Astrocyte (in vitro differentiated cells and primary cell): Measurements from ENCODE around the gene UBE4A. TPM values are rescaled to one million over a fixed set of nuclear protein-coding genes. Genes with fewer than 3 reads are reported as not detected.

Experiments used
- DNase-seq: peaks from one replicate; pipeline ENCODE4 v3.0.0-alpha.2; 2010; ENCODE audit warnings: low read depth
- FAIRE-seq: peaks from 2 replicates; lab custom pipeline; 2011; peaks lifted over from hg19 to GRCh38; lab: Jason Lieb, UNC
- H2AFZ ChIP-seq: 2 replicates; pipeline ENCODE4 v1.6.0; 2012; ENCODE audit warnings: low read depth, low read length, inconsistent platforms
- H3K27ac ChIP-seq: 2 replicates; pipeline ENCODE4 v1.5.1; 2011; ENCODE audit warnings: low read depth, low read length, inconsistent platforms
- H3K27me3 ChIP-seq: 2 replicates; pipeline ENCODE4 v1.6.0; 2011; ENCODE audit warnings: low read length, inconsistent platforms; ENCODE audit not compliant: insufficient read depth
- H3K36me3 ChIP-seq: 2 replicates; pipeline ENCODE4 v1.5.1; 2011; ENCODE audit warnings: low read length, inconsistent platforms; ENCODE audit not compliant: insufficient read depth
- H3K4me1 ChIP-seq: 2 replicates; pipeline ENCODE4 v1.5.1; 2011; ENCODE audit warnings: low read length, inconsistent platforms; ENCODE audit not compliant: insufficient read depth
- H3K4me2 ChIP-seq: 2 replicates; pipeline ENCODE4 v1.6.0; 2012; ENCODE audit warnings: low read length, inconsistent platforms
- H3K4me3 ChIP-seq: 2 replicates; pipeline ENCODE4 v1.5.1; 2011; ENCODE audit warnings: low read depth, mild to moderate bottlenecking, low read length, inconsistent platforms; ENCODE audit not compliant: insufficient read depth
- H3K79me2 ChIP-seq: 2 replicates; pipeline ENCODE4 v1.6.0; 2012; ENCODE audit warnings: mild to moderate bottlenecking, low read length, inconsistent platforms; ENCODE audit not compliant: insufficient read depth
- H3K9ac ChIP-seq: 2 replicates; pipeline ENCODE4 v1.6.0; 2012; ENCODE audit warnings: mild to moderate bottlenecking, low read length, inconsistent platforms
- H3K9me3 ChIP-seq: 2 replicates; pipeline ENCODE4 v1.5.1; 2012; ENCODE audit warnings: low read depth, mild to moderate bottlenecking, low read length, inconsistent platforms; ENCODE audit not compliant: insufficient read depth
- H4K20me1 ChIP-seq: 2 replicates; pipeline ENCODE4 v1.6.0; 2012; ENCODE audit warnings: low read length, inconsistent platforms; ENCODE audit not compliant: insufficient read depth
- H3K27ac Mint-ChIP-seq: one replicate; pipeline ENCODE4 v1.8.0; 2021; ENCODE audit warnings: mild to moderate bottlenecking, mixed read lengths; ENCODE audit not compliant: unreplicated experiment
- H3K27me3 Mint-ChIP-seq: one replicate; pipeline ENCODE4 v1.8.0; 2021; ENCODE audit warnings: low read depth, mixed read lengths; ENCODE audit not compliant: unreplicated experiment
- H3K36me3 Mint-ChIP-seq: one replicate; pipeline ENCODE4 v1.8.0; 2021; ENCODE audit warnings: low read depth, mixed read lengths; ENCODE audit not compliant: unreplicated experiment
- H3K4me1 Mint-ChIP-seq: one replicate; pipeline ENCODE4 v1.8.0; 2021; ENCODE audit warnings: low read depth, mixed read lengths; ENCODE audit not compliant: unreplicated experiment
- H3K4me3 Mint-ChIP-seq: one replicate; pipeline ENCODE4 v1.8.0; 2021; ENCODE audit warnings: mild to moderate bottlenecking, moderate library complexity, mixed read lengths; ENCODE audit not compliant: unreplicated experiment
- H3K9me3 Mint-ChIP-seq: one replicate; pipeline ENCODE4 v1.8.0; 2021; ENCODE audit warnings: mild to moderate bottlenecking, mixed read lengths; ENCODE audit not compliant: unreplicated experiment
- CTCF ChIP-seq: IDR thresholded peaks from 2 replicates; pipeline ENCODE4 v1.5.1; 2011; ENCODE audit warnings: low read depth, mild to moderate bottlenecking, inconsistent platforms, low read length, moderate library complexity; ENCODE audit not compliant: insufficient read depth
- EZH2 ChIP-seq: IDR thresholded peaks from 2 replicates; pipeline ENCODE4 v1.6.1; 2012; ENCODE audit warnings: mild to moderate bottlenecking, low read length, inconsistent platforms; ENCODE audit not compliant: insufficient read depth
- total RNA-seq: library from RNA; stranded (reverse); gene quantifications from 2 replicates; pipeline ENCODE4 v1.2.1, GENCODE V29; 2021

The UBE4A gene
- total RNA-seq, 1 donor from 2014 or later, result 38.8 TPM

GRCh38 chr11:118320515-118320914, 38.9 kb upstream of the UBE4A start:
- no peak overlapping the region for H2AFZ ChIP-seq
- no peak for TF ChIP-seq CTCF
- TF ChIP-seq EZH2, result no peak

GRCh38 chr11:118321386-118322082, 37.9 kb upstream of the UBE4A start:
- Histone ChIP-seq H3K27ac (no peak overlapping the region), H4K20me1 (no peaks in the 10 kb centered on the region), H3K9me3 (no peaks in the 10 kb centered on the region), H3K79me2 (no peaks in the 10 kb centered on the region), H3K4me2 (no peak overlapping the region), H3K36me3 (no peaks in the 10 kb centered on the region), H3K4me1 (peaks cover 4% of the 10 kb centered on the region), H3K9ac (no peak overlapping the region), H2AFZ (no peak overlapping the region), H3K4me3 (no peak overlapping the region), H3K27me3 (no peaks in the 10 kb centered on the region)
- H3K4me3 Mint-ChIP-seq, result no peak overlapping the region
- peaks cover 4% of the 10 kb centered on the region for H3K4me1 Mint-ChIP-seq
- TF ChIP-seq EZH2, result no peak
- no peak for TF ChIP-seq CTCF
- H3K9me3 Mint-ChIP-seq, result peaks cover 8% of the 10 kb centered on the region
- FAIRE-seq (no peak), DNase-seq (no peak)
- H3K27me3 Mint-ChIP-seq, result peaks cover 29% of the 10 kb centered on the region
- no peaks in the 10 kb centered on the region for H3K36me3 Mint-ChIP-seq
- no peak overlapping the region for H3K27ac Mint-ChIP-seq

More at GRCh38 chr11:118320515-118320914, 38.9 kb upstream of the UBE4A start:
- H3K27ac ChIP-seq, result no peak overlapping the region
- no peak overlapping the region for H3K4me3 ChIP-seq
- no peak overlapping the region for H3K4me2 ChIP-seq
- no peaks in the 10 kb centered on the region for H3K9me3 ChIP-seq
- H3K4me3 Mint-ChIP-seq, result no peak overlapping the region
- H3K9ac ChIP-seq, result no peak overlapping the region
- no peak overlapping the region for H3K27ac Mint-ChIP-seq
- H3K27me3 ChIP-seq, result no peaks in the 10 kb centered on the region
- H4K20me1 ChIP-seq, result no peaks in the 10 kb centered on the region
- H3K36me3 ChIP-seq, result no peaks in the 10 kb centered on the region
- peaks cover 8% of the 10 kb centered on the region for H3K4me1 Mint-ChIP-seq
- no peaks in the 10 kb centered on the region for H3K36me3 Mint-ChIP-seq
- DNase-seq (no peak), FAIRE-seq (no peak)
- peaks cover 28% of the 10 kb centered on the region for H3K27me3 Mint-ChIP-seq
- H3K9me3 Mint-ChIP-seq, result peaks cover 8% of the 10 kb centered on the region
- H3K79me2 ChIP-seq, result no peaks in the 10 kb centered on the region
- peaks cover 8% of the 10 kb centered on the region for H3K4me1 ChIP-seq

- TF ChIP-seq CTCF, result no peak
- no peak for TF ChIP-seq EZH2
- DNase-seq, result no peak
- Histone ChIP-seq H3K27ac (no peak overlapping the region), H3K9me3 (no peaks in the 10 kb centered on the region), H2AFZ (no peak overlapping the region), H3K79me2 (no peaks in the 10 kb centered on the region), H3K9ac (no peak overlapping the region), H3K36me3 (no peaks in the 10 kb centered on the region), H3K27me3 (no peaks in the 10 kb centered on the region), H3K4me1 (no peaks in the 10 kb centered on the region), H3K4me2 (no peak overlapping the region), H4K20me1 (no peaks in the 10 kb centered on the region), H3K4me3 (no peak overlapping the region)
- H3K27ac Mint-ChIP-seq, result no peak overlapping the region
- peaks cover 29% of the 10 kb centered on the region for H3K27me3 Mint-ChIP-seq
- FAIRE-seq, result no peak
- no peaks in the 10 kb centered on the region for H3K4me1 Mint-ChIP-seq
- no peak overlapping the region for H3K4me3 Mint-ChIP-seq
- no peaks in the 10 kb centered on the region for H3K36me3 Mint-ChIP-seq
- H3K9me3 Mint-ChIP-seq, result peaks cover 8% of the 10 kb centered on the region
Measured at GRCh38 chr11:118322721-118323120, 36.7 kb upstream of the UBE4A start.
